ENCODE results near the gene TRIM41. TPM values are rescaled to one million over a fixed set of nuclear protein-coding genes. Genes with fewer than 3 reads are reported as not detected.

TRIM41 gene
- polyA plus RNA-seq, 1 of the 3 experiments (the other 2 are of a cell fraction) = 35.9 TPM

DNA sequence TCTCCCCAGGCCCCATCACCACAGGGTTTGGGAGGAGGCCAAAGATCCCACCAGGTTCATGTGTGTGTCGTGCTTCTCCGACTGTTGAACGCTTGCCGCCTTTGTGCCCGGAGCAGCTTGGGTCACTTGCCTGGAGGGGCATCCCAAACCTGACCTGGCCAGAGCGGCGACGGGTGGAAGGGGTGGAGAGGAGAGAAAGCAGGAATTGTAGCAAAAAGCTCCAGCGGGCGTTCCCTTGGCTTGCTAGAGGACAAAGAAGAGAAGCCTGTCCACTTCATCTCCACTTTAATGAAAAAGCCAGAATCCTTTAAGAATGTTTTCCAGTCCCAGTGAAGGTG is 2.9 kb upstream of the TRIM41 start:
- no peak overlapping the region for H2AFZ ChIP-seq (ENCODE audit: low read depth)
- H3K9ac ChIP-seq = no peak overlapping the region
- no peak overlapping the region for H3K4me3 ChIP-seq (ENCODE audit: low read depth in 2 of 2, low read length in 1 of 2)
- no peak overlapping the region for H3K27ac ChIP-seq (ENCODE audit: low read depth in 2 of 2, low read length in 1 of 2)
- no peak overlapping the region for H3K4me2 ChIP-seq
- no peaks in the 10 kb centered on the region for H3K9me3 ChIP-seq
- ChIA-PET CTCF (interaction anchor here (1.6 to 2.0 kb wide), 2 partner anchors 32 to 35 kb away, joined by 5 to 11 read pairs; no protein-coding TSS in a partner anchor), POLR2A (no interaction called here)
- no peaks in the 10 kb centered on the region for H3K36me3 ChIP-seq (replicated peaks in 1 of 2; ENCODE audit: control insufficient read depth in 1 of 2, insufficient read depth in 2 of 2, low read length in 1 of 2)
- peaks cover 15% of the 10 kb centered on the region for H3K79me2 ChIP-seq (ENCODE audit: insufficient read depth)
- WGBS (ENCODE audit: low lambda C conversion rate) = 97% methylated on average over 10 of the region's 10 CpGs
- H3F3A ChIP-seq (replicated peaks; ENCODE audit: insufficient read depth) = peaks cover 54% of the 10 kb centered on the region
- TF ChIP-seq, protein P1, sequence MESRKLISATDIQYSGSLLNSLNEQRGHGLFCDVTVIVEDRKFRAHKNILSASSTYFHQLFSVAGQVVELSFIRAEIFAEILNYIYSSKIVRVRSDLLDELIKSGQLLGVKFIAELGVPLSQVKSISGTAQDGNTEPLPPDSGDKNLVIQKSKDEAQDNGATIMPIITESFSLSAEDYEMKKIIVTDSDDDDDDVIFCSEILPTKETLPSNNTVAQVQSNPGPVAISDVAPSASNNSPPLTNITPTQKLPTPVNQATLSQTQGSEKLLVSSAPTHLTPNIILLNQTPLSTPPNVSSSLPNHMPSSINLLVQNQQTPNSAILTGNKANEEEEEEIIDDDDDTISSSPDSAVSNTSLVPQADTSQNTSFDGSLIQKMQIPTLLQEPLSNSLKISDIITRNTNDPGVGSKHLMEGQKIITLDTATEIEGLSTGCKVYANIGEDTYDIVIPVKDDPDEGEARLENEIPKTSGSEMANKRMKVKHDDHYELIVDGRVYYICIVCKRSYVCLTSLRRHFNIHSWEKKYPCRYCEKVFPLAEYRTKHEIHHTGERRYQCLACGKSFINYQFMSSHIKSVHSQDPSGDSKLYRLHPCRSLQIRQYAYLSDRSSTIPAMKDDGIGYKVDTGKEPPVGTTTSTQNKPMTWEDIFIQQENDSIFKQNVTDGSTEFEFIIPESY (IDR thresholded peaks at IDR 0.05; ENCODE audit: borderline replicate concordance, low read depth) = no peak
- no peak for DNase-seq
- H4K20me1 ChIP-seq (ENCODE audit: insufficient read depth) = peaks cover 5% of the 10 kb centered on the region
- no peaks in the 10 kb centered on the region for H3K9me2 ChIP-seq
- H3K4me1 ChIP-seq (ENCODE audit: control insufficient read depth in 1 of 2, insufficient read depth in 2 of 2, low read depth in 1 of 2, low read length in 1 of 2) = peaks cover 0 to 24% of the 10 kb centered on the region in 2 experiments; a peak in 1 of 4 replicates
- no peaks in the 10 kb centered on the region for H3K27me3 ChIP-seq (ENCODE audit: insufficient read depth)

DNA sequence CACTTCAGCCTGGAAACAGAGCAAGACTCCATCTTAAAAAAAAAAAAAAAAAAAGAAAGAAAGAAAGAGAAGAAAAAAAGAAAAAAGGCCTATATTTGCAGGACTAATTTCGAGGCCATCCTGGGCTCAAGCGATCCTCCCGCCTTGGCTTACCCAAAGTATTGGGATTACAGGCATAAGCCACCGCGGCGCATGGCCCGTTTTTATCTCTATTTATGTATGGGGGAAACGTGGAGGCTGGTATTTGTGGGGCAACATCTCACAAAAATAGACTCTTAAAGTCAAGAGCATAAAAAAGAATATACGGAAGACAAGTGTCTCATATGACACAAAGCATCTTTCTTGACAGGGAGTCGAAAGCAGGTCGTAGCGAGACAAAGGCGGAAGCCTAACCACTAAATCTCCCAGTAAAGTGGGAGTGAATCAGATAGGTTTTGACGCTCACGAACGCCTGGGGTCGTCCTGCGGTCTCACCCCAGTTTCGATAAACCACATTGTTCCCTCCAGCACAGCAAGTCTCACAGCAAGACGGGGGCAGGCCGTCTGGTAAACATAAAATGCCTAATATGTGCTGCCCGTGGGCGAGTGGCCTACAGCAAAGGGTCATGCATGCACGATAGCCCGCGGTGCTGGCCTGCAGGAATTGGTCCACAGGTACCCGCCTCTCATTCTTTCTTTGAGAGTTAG is 1.8 kb upstream of the TRIM41 start:
- H2AFZ ChIP-seq (ENCODE audit: low read depth) = no peak overlapping the region

More for the DNA sequence above, 1.8 kb upstream of the TRIM41 start:
- Histone ChIP-seq H3K9me3 (no peaks in the 10 kb centered on the region), H3K4me1 (ENCODE audit: control insufficient read depth in 1 of 2, insufficient read depth in 2 of 2, low read depth in 1 of 2, low read length in 1 of 2) (peaks cover 0 to 27% of the 10 kb centered on the region in 2 experiments; a peak in 2 of 4 replicates), H3K9me2 (no peaks in the 10 kb centered on the region), H3K27ac (ENCODE audit: low read depth in 2 of 2, low read length in 1 of 2) (peak overlapping the region; percentile 97 to 98; a peak in 3 of 4 replicates), H3K36me3 (replicated peaks in 1 of 2; ENCODE audit: control insufficient read depth in 1 of 2, insufficient read depth in 2 of 2, low read length in 1 of 2) (no peaks in the 10 kb centered on the region), H3K9ac (no peak overlapping the region), H3K4me3 (ENCODE audit: low read depth in 2 of 2, low read length in 1 of 2) (peak overlapping the region; percentile 67 to 86; a peak in 2 of 4 replicates), H3F3A (replicated peaks; ENCODE audit: insufficient read depth) (peaks cover 49% of the 10 kb centered on the region), H3K79me2 (ENCODE audit: insufficient read depth) (peaks cover 25% of the 10 kb centered on the region), H3K4me2 (peak overlapping the region; percentile 97; the same call in 1 of the 2 replicates), H3K27me3 (ENCODE audit: insufficient read depth) (no peaks in the 10 kb centered on the region), H4K20me1 (ENCODE audit: insufficient read depth) (peaks cover 5% of the 10 kb centered on the region)
- CTCF ChIA-PET = interaction anchor here (1.5 to 3.5 kb wide), 7 partner anchors 13 to 48 kb away, joined by 4 to 14 read pairs (median 7); no protein-coding TSS in a partner anchor
- WGBS (ENCODE audit: low lambda C conversion rate) = 77% methylated on average over 26 of the region's 27 CpGs
- POLR2A ChIA-PET = interaction anchor here (1.1 to 1.9 kb wide), 3 partner anchors 14 to 40 kb away, joined by 5 to 8 read pairs (median 7); partner anchors contain the start of genes RACK1 and TRIM52
- DNase-seq = no peak
- TF ChIP-seq TCF12 (IDR thresholded peaks at IDR 0.05) = no peak
- no peak for TF ChIP-seq RAD21 (IDR thresholded peaks at IDR 0.05; ENCODE audit: low read length)
- TF ChIP-seq NFIC (IDR thresholded peaks at IDR 0.05; ENCODE audit: borderline replicate concordance) = no peak
- no peak for TF ChIP-seq MXI1 (IDR thresholded peaks at IDR 0.05; ENCODE audit: low read depth, low read length)
- TF ChIP-seq PBX3 (IDR thresholded peaks at IDR 0.05) = no peak
- TF ChIP-seq TAF1 (IDR thresholded peaks at IDR 0.05; ENCODE audit: borderline replicate concordance, low read depth, low read length) = no peak
- no peak for TF ChIP-seq MEF2A (IDR thresholded peaks at IDR 0.05; ENCODE audit: borderline replicate concordance, low read depth)
- TF ChIP-seq FOSL2 (IDR thresholded peaks at IDR 0.05; ENCODE audit: borderline replicate concordance, low read depth) = no peak
- no peak for TF ChIP-seq SIN3A (IDR thresholded peaks at IDR 0.05; ENCODE audit: borderline replicate concordance, low read depth, low read length)
- TF ChIP-seq FOXM1 (IDR thresholded peaks at IDR 0.05; ENCODE audit: low read depth) = no peak
